ENCODE data around the gene SIGLEC9.

The SIGLEC9 gene

DNA sequence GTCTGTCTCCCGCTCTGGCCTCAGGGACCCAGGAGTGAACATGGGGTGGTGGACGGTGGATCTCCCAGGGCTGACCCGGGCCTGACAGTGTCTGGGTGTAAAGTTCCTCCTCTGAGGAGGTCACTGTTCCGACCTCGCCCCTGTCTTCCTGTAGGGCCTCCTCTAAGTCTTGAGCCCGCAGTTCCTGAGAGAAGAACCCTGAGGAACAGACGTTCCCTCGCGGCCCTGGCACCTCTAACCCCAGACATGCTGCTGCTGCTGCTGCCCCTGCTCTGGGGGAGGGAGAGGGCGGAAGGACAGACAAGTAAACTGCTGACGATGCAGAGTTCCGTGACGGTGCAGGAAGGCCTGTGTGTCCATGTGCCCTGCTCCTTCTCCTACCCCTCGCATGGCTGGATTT is at the start of gene SIGLEC9:
SIGLEC9 (plus strand) TSS at position 178 of the 400 bp plus-strand sequence; CDS start at position 247, 69 bp downstream.
- peak; percentile 68 for DNase-seq (ENCODE audit: low spot score)

DNA sequence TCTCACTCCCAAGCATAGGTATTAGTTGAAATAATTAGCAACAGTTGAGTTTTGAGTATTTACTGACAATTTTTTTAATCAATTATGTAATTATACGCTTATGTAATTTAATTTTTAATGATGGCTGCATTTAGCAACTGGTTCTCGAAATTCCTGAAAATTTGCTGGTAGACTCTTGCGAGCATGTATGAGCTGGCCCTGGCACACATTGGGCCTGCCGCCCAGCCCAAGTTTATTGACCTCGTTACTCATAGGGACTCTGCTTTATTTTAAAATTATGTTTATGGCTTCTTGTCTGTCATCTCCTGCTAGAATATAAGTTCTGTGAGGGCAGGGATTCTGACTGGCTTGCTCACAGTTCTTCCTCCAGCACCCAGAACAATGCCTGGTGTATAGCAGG is 48.7 kb upstream of the SIGLEC9 start:
- no peak for DNase-seq (ENCODE audit: low spot score)

GRCh38 chr19:51076631-51077213 is 48.0 kb upstream of the SIGLEC9 start:
- DNase-seq (ENCODE audit: low spot score): no peak

DNA sequence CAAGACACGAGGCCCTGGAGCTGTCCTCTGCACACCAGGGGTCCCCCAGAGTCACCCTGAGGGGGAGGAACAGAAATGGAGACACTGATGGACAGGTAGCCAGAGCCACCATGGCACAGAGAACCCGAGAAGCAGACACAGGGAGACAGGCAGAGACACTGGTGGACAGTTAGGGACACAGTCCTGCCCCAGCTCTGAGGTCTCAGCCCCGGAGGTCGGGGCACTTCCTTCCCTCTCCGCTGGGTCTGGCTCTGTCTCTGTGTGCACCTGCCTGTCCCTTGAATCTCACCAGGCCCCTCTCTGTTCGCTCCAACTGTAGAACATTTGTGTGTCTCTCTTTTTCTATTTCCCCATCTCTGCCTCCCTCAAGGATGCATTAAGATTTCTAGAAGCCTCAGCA is 46.6 kb upstream of the SIGLEC9 start:
- no peak for DNase-seq (ENCODE audit: low spot score)

DNA sequence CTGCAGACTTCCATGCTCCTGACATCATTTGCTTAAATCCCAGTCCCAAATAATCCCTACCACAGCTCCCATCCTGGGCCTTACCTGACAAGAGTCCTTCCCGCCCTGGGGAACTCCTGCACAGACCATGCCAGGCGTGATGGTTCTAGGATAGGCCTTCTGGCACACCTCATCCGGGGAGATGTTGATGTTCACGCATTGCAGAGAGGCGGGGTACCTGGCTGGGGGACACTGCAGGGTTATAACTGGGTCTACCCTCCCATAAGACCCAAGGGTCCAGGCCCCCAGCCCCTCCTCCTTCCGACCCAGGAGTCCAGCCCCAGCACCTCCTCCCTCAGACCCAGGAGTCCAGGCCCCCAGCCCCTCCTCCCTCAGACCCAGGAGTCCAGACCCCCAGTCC is 46.0 kb upstream of the SIGLEC9 start:
- DNase-seq (ENCODE audit: low spot score): no peak

DNA sequence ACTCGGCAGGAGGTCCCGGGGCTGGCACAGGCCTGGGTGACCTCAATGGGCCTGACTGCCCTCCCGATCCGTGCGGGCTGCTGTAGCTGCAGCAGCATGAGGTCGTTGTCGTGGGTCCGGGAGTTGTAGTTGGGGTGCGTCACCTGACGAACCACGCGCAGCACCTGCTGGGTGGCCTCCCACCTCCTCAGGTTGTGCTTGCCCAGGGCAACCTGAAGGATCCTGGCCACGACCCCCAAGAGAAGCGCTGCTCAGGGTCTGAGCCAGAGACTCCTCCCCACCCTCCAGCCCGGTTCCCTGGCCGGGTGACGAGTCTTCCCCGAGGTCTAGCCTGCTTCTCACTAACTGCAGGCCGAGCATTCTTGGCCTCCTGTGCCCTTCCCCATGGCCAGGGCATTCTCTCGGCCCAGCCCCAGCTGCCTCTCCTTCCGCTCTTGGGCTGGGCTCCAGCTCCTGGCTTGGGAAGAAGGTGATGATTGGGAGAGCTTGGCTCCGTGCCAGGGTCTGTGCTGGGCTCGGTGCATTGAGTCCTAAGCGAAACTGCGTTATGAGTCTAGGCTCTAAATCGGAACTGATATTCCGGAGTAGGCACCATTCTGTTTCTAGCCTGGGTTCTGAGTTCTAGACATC is 45.1 kb upstream of the SIGLEC9 start:
- no peak for DNase-seq (ENCODE audit: low spot score)

DNA sequence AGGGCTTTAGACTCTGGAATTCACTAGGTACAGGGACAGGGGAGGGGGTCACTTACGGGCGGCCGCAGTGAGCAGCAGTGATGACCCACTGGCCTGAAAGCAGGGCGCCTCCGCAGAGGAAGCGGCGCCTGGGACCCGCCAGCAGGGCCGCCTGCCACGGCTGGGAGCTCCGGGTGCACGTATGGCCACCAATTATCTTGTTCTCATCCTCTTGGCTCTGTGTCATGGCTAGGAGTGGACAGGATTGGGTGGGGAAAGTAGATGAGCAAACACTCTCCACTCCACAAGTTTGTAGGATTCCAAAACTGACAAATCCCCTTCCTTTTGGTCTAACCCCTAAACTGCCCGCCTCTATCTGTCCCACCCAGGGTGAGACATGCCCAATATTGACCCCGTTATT is 43.2 kb upstream of the SIGLEC9 start:
- DNase-seq (ENCODE audit: low spot score): no peak

DNA sequence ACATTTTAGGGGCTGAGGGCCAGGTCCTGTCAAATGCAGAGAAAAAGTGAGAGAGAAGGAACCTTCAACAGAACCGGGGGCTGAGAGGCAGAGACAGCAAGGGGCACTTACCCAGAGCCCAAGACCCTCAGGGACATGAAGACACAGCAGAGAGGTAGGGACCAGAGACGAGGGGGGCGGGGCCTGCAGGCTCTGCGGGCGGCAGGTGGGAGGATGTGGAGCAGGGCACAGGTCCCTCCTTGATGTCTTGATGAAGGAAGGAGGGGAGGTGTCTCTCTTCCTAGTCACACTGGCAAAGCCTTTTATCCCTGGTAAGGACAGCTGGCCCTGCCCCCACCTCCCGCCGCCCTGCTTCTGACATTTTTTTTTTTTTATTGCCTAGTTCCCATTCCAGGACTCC is 42.1 kb upstream of the SIGLEC9 start, which contains the start of gene KLK14:
KLK14 (minus strand) TSS at position 277 of the 400 bp plus-strand sequence; CDS start at position 4, 273 bp downstream.
- no peak for DNase-seq (ENCODE audit: low spot score)

DNA sequence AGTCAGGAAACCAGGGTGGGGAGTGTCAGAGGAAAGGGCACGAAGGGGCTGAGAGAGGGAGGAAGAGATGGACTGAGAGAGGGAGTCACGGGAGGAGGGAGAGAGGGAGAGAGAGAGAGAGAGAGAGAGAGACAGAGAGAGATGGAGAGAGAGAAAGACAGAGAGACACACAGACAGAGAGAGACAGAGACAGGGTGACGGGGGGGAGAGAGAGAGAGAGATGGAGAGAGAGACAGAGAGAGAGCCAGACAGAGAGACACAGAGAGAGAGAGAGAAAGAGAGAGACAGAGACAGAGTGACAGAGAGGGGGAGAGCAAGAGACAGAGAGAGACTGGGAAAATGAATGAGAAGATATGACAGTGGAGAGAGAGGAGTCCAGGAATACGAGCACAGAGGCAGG is 41.5 kb upstream of the SIGLEC9 start:
- no peak for DNase-seq (ENCODE audit: low spot score)

- DNase-seq (ENCODE audit: low spot score): no peak
Measured at GRCh38 chr19:51083783-51084182, 40.9 kb upstream of the SIGLEC9 start.

GRCh38 chr19:51084505-51084904 is 40.2 kb upstream of the SIGLEC9 start:
- no peak for DNase-seq (ENCODE audit: low spot score)

GRCh38 chr19:51086153-51086850 is 38.4 kb upstream of the SIGLEC9 start:
- no peak for DNase-seq (ENCODE audit: low spot score)

DNA sequence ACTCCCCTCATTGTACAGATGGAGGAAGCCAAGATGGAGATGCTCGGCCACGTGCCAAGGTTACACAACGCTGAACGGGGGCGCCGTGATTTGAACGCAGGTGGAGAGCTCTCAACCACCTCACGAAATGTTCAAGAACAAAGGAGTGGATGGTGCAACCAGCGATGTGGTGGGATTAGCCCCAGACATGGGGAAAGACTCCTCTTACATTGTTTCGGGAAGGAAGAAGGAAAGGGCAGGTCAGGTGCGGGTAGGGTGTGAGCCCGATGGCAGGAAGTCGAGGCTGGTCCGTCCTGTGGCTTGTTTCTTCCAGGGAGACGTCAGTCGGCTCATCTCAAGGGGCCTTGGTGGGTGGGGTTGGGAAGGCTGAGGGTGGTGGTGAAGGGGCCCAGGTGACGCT is 34.9 kb upstream of the SIGLEC9 start:
- no peak for DNase-seq (ENCODE audit: low spot score)

- no peak for DNase-seq (ENCODE audit: low spot score)
Measured at GRCh38 chr19:51090471-51090870, 34.2 kb upstream of the SIGLEC9 start.

DNA sequence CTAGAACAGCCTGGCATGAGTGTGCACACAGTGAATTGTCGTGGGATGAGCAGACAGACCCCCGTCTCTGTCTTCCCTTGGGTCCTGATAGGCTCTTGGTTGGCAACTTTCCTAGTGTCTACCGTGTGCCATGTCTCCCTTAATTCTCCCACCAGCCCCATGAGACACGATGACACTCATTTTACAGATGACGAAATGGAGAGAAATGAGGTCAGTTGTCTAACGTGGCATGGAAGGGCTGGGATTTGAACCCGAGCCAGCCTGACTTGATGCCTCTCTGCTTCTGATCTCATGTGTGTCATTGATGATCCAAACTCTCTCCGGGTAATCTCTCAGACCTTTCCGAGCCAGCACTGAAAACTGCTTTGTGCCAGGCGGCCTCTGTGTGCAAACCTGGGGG is 33.6 kb upstream of the SIGLEC9 start:
- no peak for DNase-seq (ENCODE audit: low spot score)

- DNase-seq (ENCODE audit: low spot score): no peak
Measured at GRCh38 chr19:51091895-51092873, 32.5 kb upstream of the SIGLEC9 start.

DNA sequence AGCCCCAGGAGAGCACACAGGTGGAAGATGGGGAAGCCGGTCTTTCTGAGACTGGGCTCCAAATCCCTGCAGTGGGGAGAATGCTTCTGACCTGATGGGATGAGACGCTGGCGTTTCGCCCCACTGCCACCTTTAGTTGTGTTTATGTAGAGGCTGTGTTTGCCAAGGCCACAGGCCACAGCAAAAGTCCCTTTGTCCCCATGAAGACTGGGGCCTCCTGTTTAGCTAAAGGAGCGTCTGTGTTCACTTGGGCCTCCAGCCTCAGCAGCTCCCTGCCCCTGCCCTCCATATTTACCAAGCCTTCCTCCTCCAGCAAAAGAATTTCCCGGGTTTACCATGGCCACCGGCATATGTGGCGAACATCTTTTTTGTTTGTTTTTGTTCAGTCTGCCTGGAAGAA is 31.6 kb upstream of the SIGLEC9 start:
- DNase-seq (ENCODE audit: low spot score): no peak

GRCh38 chr19:51093510-51094345 is 31.0 kb upstream of the SIGLEC9 start:
- DNase-seq (ENCODE audit: low spot score): no peak

GRCh38 chr19:51094696-51095279 is 29.9 kb upstream of the SIGLEC9 start:
- DNase-seq (ENCODE audit: low spot score): no peak

GRCh38 chr19:51096473-51097165 is 28.1 kb upstream of the SIGLEC9 start:
- DNase-seq (ENCODE audit: low spot score): no peak

Data from Ammon's horn (tissue), 1 donor.